Measurements from ENCODE around the gene CNNM2.
A peak's percentile ranks its signal among the peaks of the same experiment; 100 is the strongest.
"Not testable (repeated sequence)": the region's sequence is repeated elsewhere in the genome, so short reads cannot be mapped to it uniquely, and the experiment has no call there.

The CNNM2 gene

GRCh38 chr10:103041391-103041790 is 123.3 kb downstream of the CNNM2 start:
- DNase-seq (ENCODE audit: low read depth in 2 of 2), result no peak

- no peak for DNase-seq (ENCODE audit: low read depth in 2 of 2)
These were observed 124.0 kb downstream of the CNNM2 start for GRCh38 chr10:103042129-103042528.

- no peak for DNase-seq (ENCODE audit: low read depth in 2 of 2)
These were observed 124.8 kb downstream of the CNNM2 start for GRCh38 chr10:103042908-103043307.

- DNase-seq (ENCODE audit: low read depth in 2 of 2), result no peak
These were observed 126.9 kb downstream of the CNNM2 start for GRCh38 chr10:103044942-103045489.

- no peak for DNase-seq (ENCODE audit: low read depth in 2 of 2)
These were observed 127.9 kb downstream of the CNNM2 start for GRCh38 chr10:103045961-103046360.

GRCh38 chr10:103047381-103047780 is 129.3 kb downstream of the CNNM2 start:
- DNase-seq (ENCODE audit: low read depth in 2 of 2), result no peak

- no peak for DNase-seq (ENCODE audit: low read depth in 2 of 2)
These were observed 131.1 kb downstream of the CNNM2 start for GRCh38 chr10:103049237-103049636.

GRCh38 chr10:103053659-103054581 is 135.8 kb downstream of the CNNM2 start:
- no peak for DNase-seq (ENCODE audit: low read depth in 2 of 2)

GRCh38 chr10:103054621-103055020 is 136.5 kb downstream of the CNNM2 start:
- no peak for DNase-seq (ENCODE audit: low read depth in 2 of 2)

- DNase-seq (ENCODE audit: low read depth in 2 of 2), result no peak
These were observed 137.0 kb downstream of the CNNM2 start for GRCh38 chr10:103055105-103055504.

GRCh38 chr10:103058034-103058433 is 139.9 kb downstream of the CNNM2 start:
- no peak for DNase-seq (ENCODE audit: low read depth in 2 of 2)

GRCh38 chr10:103060575-103060974 is 142.5 kb downstream of the CNNM2 start:
- DNase-seq (ENCODE audit: low read depth in 2 of 2), result no peak

GRCh38 chr10:103062854-103063590 is 144.9 kb downstream of the CNNM2 start:
- DNase-seq (ENCODE audit: low read depth in 2 of 2), result no peak

GRCh38 chr10:103064956-103065355 is 146.9 kb downstream of the CNNM2 start:
- DNase-seq (ENCODE audit: low read depth in 2 of 2), result no peak

GRCh38 chr10:103066141-103067098 is 148.3 kb downstream of the CNNM2 start:
- DNase-seq (ENCODE audit: low read depth in 2 of 2), result no peak

- DNase-seq (ENCODE audit: low read depth in 2 of 2), result not testable (repeated sequence)
These were observed 149.0 kb downstream of the CNNM2 start for GRCh38 chr10:103067099-103067477.

GRCh38 chr10:103067484-103067883 is 149.4 kb downstream of the CNNM2 start:
- DNase-seq (ENCODE audit: low read depth in 2 of 2), result no peak

GRCh38 chr10:103067956-103068355 is 149.9 kb downstream of the CNNM2 start:
- no peak for DNase-seq (ENCODE audit: low read depth in 2 of 2)

GRCh38 chr10:103069453-103070331 is 151.6 kb downstream of the CNNM2 start:
- DNase-seq (ENCODE audit: low read depth in 2 of 2), result peak; percentile 57

GRCh38 chr10:103072276-103072675 is 154.2 kb downstream of the CNNM2 start:
- DNase-seq (ENCODE audit: low read depth in 2 of 2), result no peak
